SK-N-MC (cell line): ENCODE data around the gene TMED10.

ENCODE experiments used
- EZH2 ChIP-seq: fragments of 200-600 bp; sonication (generic); IDR thresholded peaks from one replicate; pipeline ENCODE4 v1.6.1; 2017; ENCODE audit warnings: antibody characterized with exemption
- FOXP2 ChIP-seq: optimal IDR thresholded peaks from 2 replicates; pipeline ENCODE3; 2011; ENCODE audit warnings: mild to moderate bottlenecking, moderate library complexity; ENCODE audit not compliant: insufficient read depth; ENCODE audit errors: extremely low read length, control extremely low read depth
- POLR2AphosphoS5 ChIP-seq: IDR thresholded peaks from 2 replicates; pipeline ENCODE4 v1.6.1; 2012; ENCODE audit warnings: mild to moderate bottlenecking, low read depth, low read length, borderline replicate concordance

DNA sequence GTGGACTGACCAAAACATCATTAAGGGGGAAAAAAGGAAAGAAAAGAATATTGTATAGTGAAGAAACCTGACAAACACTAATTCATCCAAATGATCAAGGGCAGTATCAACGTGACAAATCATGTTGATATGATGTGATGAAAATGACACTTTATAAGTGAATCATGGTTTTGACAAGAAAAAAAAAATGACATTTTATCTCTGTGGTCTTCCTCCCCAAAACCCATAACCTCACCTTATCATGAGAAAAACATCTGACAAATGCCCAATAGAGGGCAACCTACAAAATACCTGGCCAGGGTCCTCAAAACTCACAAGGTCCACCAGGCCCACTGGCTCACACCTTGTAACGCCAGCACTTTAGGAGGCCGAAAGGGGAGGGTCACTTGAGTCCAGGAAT, 13.8 kb downstream of the TMED10 start:
- TF ChIP-seq POLR2AphosphoS5: no peak
- TF ChIP-seq EZH2: no peak
- TF ChIP-seq FOXP2: no peak
